Stimulated activated CD8-positive, alpha-beta memory T cell treated with anti-CD3 and anti-CD28 coated beads, Interleukin-15, amount 100 ng/mL, for 1 hour (primary cell): Measurements from ENCODE around the gene CHKA.

Source experiments
- DNase-seq: peaks from one replicate; pipeline ENCODE4 v3.0.0-alpha.2; 2020; ENCODE audit warnings: low read depth

CHKA gene

DNA sequence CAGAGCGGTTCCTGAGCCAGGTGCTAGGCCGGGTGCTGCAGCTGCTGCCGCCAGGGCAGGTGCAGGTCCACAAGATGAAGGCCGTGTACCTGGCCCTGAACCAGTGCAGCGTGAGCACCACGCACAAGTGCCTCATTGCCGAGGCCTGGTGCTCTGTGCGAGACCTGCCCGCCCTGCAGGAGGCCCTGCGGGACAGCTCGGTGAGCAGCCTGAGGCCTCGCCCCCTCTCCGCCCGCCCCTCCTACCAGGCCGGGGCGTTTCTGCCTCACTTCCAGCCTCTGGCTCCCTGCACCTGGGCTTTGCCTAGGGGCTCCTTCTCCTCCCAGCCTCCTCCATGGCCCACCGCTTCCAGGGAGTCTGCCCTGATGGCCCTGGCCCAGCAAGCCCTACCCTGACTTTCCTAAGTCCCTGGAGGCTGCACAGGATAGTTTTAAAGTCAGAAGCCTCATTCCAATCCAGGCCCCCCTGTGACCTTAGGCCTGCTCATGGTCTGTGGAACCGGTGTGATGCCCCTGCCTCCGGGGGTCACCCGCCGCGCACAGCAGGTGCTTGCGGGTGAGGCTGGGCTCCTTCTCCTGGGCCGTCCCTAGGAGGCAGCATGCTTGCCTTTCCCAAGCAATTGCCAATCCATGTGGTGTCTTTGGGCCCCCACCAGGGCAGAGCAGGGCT lies 76.9 kb downstream of the CHKA start:
- no peak for DNase-seq

DNA sequence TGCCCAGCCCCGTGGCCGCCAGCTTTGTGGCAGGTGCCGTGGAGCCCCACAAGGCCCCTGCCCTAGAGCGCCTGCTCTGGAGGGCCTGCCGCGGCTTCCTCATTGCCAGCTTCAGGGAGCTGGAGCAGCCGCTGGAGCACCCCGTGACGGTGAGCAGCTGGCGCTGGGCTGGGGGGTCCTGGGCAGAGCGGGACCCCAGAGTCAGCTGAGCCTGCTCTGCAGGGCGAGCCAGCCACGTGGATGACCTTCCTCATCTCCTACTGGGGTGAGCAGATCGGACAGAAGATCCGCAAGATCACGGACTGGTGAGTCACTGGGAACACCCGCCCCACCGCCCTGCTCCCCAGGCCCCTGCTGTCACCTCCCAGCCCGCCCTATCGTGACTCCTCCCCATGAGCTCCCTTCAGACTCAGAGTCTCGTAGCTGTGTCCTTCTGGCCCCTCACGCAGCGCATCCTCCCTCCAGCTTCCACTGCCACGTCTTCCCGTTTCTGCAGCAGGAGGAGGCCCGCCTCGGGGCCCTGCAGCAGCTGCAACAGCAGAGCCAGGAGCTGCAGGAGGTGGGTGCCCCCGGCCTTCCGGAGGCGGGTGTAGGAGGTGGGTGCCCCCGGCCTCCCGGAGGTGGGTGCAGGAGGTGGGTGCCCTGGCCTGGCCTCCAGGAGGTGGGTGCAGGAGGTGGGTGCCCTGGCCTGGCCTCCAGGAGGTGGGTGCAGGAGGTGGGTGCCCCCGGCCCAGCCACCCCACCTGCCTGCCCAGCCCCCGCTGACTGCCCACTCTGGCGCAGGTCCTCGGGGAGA lies 77.6 kb downstream of the CHKA start:
- DNase-seq: no peak

DNA sequence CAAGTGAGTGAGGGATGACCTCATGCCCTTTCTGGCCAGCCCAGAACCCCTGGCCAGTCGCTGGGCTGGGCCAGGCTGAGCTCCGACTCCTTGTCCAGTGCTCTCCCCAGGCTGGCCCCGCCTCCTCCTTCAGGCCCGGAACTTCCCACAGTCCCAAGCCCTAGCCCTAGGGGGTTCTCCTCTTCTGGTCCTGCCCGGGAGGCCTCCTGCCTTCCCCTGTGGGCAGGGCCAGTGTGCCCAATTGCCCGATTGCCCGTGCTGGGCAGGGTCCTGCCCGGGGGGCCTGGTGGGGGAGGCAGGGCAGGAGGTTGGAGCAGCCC lies 78.2 kb downstream of the CHKA start:
- DNase-seq: no peak

DNA sequence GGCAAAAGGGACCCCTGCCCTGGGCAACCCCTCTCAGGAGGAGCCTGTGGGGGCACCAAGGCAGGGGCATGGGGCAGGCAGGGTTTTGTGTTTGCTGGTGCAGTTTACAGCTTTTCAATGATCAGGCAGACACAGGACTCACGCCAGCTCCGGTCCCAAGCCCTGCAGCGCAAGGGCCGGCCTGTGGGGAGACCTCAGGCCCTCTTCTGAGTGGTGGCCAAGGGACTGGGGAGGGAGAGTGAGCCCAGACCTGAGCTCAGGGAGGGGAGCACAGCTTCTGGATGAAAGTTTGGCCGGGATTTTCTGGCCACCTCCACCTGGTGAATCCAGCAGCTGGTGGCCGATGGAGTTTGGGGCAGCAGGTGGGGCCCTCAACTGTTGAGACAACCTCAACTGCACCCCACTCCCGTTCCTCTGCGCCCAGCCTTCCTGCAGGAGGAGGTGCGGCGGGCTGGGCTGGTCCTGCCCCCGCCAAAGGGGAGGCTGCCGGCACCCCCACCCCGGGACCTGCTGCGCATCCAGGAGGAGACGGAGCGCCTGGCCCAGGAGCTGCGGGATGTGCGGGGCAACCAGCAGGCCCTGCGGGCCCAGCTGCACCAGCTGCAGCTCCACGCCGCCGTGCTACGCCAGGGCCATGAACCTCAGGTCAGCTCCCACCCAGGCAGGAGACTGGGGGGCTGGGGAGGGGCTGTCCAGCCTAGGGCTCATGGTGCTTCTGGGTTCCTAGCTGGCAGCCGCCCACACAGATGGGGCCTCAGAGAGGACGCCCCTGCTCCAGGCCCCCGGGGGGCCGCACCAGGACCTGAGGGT lies 78.8 kb downstream of the CHKA start:
- DNase-seq: no peak

DNA sequence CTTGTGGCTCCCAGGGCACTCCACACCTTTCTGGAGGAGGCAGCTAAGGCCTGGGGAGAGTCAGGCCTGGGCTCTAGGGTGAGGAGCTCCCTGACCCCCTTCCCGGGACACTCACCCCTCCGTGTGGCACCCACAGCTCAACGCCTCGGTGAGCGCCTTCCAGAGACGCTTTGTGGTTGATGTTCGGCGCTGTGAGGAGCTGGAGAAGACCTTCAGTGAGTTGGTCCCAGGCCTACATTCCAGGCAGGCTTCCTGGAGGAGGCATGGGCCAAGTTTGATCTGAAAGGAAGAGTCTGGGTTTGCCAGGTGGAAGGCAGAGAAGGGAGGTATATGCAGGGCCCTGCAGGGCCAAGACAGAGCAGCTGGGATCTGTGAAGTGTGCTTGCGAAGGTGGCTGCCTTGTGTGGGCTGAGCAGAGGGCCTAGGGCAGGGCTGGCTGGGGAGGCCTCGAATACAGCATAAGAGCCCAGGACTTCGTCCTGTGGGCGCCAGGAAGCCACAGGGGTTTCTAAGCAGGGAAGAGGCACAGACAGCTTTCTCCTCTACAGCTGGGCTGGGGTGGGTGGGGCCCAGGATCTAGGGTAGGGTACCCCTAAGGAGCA lies 79.5 kb downstream of the CHKA start:
- no peak for DNase-seq

DNA sequence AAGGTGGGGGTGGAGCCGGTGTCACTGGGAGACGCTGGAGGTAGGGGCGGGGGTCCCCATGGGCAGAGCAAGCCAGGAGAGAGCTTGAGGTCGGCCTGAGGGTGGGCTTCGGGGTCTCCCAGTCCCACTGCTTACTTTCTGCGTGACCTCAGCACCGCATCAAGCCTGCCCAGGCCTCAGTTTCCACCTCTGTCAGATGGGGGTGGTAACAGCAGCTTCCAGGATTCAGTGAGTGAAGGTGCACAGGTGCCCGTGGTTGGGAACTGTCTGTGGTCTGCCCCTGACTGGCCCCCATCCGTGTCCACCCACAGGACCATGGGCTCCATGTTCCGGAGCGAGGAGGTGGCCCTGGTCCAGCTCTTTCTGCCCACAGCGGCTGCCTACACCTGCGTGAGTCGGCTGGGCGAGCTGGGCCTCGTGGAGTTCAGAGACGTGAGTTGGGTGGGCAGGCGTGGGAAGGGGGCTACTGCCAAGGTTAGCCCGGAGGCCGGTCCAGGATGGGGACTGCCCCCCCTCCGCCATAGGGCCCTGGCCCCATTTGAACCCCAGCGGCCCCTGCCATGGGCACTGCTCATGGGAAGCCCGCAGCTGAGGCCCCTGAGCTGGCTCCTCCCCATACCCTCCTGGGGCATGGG lies 80.1 kb downstream of the CHKA start:
- no peak for DNase-seq

DNA sequence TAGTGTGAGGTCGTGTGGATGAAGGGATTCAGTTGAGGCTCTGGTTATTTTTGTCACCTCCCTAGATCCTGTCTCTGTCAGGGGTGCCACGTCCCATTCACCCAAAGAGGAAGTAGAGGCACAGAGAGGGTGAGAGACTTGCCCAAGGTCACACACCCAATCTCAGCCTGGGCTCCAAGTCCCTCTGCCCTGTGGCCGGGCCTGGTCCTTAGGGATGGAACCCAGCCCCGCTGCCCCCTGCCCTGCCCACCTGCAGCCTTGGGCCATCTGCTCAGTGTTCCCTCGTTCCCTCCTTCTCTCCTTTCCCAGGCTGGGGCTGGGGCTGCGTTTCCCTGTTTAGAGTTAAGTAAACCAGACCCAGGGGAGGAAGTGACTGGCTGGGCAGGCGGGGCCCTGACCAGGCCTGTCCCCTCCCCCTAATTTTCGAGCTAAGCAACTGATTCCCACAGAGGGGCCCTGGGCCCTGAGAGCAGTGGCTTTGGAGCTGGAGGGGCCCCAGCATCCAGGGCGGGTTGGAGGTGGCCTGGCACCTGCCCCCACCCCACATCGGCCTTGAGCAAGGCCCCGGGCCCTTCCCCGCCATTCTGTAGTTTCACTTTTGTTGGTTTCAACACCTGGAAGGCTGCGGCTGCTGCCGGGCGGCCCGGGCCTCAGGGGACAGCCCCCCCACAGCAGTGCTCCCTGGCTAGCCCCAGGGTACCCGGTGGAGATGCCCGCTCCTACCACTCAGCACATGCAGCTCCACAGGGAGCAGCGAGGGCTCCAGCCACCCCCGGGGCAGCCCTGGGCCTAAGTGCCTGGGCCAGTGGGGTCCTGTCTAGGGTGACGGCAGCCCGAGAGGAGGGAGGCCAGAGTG lies 80.9 kb downstream of the CHKA start:
- no peak for DNase-seq

DNA sequence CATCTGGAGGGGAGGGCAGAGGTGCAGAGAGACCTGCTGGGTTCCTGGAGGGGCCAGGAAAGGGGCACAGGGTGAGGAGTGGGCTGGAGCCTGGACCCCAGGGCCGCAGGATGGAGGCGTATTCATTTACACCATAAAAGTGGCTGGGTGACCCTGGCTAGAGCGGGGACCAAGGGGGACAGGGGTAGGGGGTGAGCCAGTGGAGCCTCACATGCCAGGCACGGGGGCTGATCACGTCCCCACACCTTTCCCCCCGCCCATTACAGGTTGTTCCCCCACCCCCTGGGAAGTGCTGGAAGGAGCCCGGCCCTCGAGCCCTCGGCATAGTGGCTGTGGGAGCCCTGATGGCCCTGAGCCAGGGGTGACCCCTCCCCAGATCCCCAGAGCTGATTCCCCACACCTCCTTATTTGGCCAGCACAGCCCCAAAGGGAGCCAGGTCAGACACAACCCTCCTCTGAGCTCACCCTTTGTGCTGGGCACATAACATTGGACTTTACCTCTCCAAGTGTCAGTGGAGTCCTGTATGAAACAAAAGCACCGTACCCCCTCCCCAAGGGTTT lies 81.6 kb downstream of the CHKA start:
- no peak for DNase-seq

DNA sequence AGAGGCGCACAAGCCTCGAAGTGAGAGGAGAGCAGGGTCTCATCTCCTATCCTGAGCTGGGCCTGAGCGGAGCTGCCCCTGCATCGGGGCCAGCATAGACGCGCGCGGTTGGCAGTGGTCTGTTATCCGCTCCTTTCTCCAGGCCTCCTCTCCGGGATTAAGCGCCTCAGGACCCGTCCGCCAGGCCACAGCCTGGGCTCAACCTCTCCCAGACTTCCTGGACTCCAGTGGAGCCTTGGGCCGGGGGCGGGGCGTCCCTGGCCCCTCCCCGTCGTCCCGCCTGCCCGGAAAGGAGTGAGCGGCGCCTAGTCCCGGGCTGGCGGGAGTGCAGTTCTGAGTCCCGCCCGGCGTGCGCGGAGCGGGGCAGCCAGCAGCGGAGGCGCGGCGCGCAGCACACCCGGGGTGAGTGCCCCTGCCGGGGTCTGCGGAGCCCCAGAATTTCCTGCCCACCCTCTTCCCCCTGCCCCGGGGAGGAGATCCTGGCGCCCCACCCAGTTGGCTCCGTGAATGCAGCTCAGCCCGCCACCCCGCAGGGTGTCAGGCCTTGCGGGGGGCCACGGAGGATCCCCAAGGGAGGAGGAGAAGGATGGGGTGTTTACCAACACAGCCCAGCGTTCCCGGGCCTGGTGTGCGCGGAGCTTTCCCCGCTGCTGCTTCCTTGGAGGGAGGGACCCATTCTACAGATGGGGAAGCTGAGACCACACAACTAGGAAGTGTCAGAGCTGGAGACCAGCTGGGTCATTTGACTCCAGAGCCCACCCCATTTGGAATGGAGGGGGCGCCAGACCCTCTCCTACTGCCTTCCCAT lies 82.3 kb downstream of the CHKA start, which contains the start of gene TCIRG1:
Gene TCIRG1, plus strand, starts transcription at position 308 of the 808 bp plus-strand sequence. CDS start 2,247 bp downstream, outside the sequence.
- no peak for DNase-seq

DNA sequence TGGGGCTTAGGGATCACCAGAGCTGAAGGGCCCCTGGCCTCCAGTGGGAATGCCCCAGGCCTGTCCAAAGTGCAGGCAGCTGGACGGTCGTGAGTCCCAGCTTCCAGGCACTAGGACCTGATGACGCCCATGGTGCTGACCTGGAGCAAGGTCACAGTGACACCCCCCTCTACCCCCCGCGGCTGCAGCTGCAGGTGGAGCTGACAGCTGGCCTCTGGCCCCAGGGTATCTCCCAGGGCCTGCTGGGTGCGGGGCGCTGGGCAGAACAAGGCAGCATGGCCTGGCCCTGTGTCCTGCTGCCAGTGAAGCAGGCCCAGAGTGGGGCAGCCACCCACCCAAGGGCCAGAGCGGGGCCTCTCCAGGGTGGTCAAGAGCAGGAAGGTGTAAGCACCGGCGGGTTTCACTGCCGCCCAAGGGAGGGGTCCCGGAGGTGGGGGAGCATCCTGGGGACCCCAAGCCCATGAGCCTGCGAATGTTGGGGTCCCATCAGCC lies 82.9 kb downstream of the CHKA start:
- no peak for DNase-seq

DNA sequence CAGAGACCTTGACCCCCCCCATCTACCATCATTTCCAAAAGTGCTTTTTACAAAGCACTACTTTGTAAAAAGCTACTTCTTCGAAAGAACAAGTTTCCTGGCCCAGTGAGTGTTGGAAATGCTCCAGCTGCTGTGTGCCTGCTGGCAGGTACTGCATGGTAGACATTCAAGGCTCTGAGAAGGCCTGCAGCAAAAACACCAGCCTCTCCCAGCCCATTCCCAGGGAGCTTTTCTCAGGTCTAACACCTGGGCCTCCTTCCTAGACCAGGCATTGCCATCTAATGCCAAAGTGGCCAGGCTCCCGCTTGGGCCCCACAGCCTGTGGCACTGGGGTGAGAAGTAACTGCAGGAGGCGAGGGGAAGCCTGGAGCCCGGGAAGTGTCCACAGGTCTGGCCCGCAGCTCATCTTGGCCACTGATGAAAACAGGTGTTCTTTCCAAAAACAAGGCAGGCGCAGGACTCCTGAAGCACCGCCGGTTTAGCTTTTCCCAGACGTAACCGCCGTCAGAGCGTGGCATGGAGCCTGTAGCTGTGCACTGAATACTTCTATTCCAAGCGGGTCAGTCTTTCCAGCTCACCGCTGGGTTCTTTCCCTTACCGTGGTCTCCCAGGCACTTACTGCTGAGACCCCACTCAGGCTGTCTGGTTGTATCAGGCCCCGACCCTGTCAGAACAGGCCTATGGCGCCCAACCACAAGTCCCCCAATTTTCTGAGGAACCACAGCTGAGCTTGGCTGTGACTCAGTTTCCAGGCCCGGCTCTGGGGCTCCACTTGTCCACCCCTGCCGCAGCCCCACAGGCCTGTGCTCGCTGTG lies 83.6 kb downstream of the CHKA start:
- DNase-seq: no peak

DNA sequence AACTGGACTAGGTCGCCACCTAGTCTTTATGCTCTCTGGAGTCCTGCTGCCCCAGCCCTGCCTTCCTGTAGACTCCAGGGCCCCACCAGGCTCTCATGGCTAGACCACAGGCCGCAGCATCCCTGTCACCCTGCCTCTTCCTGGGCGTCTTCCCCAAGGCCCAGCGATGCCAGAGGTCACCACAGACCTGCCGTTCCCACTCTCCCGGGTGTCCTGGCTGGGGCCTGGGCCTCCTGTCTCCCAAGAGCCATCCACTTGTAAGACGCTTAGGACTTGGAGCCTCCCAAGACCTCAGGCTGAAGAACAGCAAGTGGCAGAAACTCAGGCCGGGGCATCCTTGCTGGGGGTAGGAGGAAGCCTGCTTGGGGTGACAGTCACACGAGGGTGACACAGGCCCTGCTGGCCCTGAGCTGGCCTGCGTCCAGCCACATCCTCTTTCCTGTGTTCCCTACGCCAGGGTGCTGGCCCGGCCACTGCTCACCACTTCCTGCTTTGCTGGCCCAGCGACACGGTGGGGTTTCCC lies 84.4 kb downstream of the CHKA start:
- no peak for DNase-seq

DNA sequence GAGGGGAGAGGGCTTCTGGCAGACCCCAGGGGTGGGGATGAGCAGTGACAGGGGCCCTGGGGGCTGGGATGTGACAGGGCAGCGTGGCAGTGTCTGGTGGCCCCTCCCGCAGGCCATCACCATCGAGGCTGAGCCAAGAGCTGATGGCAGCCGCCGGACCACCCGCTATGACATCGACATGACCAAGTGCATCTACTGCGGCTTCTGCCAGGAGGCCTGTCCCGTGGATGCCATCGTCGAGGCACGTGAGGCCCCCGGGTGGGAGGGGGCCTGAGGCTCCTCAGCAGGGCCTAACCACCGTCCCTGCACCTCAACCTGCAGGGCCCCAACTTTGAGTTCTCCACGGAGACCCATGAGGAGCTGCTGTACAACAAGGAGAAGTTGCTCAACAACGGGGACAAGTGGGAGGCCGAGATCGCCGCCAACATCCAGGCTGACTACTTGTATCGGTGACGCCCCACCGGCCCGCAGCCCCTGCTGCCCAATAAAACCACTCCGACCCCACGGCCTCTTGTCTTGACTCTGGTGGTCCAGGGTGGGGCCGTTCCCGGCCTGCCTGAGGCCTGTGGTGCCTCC lies 85.0 kb downstream of the CHKA start:
- DNase-seq: no peak

DNA sequence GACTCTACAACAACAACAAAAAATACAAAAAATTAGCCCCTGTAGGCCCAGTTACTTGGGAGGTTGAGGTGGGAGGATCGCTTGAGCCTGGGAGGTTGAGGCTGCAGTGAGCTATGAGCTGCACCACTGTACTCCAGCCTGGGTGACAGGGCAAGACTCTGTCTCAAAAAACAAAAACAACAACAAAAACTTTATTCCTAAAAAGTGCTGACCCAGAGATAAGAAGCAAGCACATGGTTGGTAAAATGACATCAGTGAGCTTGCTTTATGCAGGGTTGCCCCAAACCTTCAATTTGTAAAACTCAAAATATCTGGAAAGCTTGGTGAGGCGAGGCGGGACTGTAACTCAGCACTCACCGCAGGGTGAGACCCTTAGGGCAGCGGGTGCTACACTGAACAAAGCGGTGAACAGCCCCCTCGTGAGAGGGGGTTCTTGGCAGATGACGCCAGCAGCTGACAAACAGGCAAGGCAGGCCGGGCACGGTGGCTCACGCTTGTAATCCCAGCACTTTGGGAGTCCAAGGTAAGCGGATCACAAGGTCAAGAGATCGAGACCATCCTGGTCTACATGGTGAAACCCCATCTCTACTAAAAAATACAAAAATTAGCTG lies 85.8 kb downstream of the CHKA start:
- no peak for DNase-seq

DNA sequence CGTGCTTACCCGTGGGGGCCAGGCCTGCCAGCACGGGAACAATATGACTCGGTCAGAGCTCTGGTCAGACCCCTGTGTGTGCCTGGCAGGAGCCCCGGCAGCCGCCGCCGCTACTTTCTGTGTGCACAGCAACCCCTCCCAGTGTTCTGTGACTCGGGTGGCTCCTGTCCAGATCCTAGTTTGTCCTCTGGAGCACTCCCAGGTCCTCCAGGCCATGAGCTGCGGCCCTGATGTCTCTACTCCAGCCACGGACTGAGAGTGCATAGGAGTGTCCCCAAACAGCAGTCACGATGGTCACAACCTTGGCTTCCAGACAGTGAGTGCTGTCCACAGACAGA lies 87.5 kb downstream of the CHKA start:
- no peak for DNase-seq

DNA sequence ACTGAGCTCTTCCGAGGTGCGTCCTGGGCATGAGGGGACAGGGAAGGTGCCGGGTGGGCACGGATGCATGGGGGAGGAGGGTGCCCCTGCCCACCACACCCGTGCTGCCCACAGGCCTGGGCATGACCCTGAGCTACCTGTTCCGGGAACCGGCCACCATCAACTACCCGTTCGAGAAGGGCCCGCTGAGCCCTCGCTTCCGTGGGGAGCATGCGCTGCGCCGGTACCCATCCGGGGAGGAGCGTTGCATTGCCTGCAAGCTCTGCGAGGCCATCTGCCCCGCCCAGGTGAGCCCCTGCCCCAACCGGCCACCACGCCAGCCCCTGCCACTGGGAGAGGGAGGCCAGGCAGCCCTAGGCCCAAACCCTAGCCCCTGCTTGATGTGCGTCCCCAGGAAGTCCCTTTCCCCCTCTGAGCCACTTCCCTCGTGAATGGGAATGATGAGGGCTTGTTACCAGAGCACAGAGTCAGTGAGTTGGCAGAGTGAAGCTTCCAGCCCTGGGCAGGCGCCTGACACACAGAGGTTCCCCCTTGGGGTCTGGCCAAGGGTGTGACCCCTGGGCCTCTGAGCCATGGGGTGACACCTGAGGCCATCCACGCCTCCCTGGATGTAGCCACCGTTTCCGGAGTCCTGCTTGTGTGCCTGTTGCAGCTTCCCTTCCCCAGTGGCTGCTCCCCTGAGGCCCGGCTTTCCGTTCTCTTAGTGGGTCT lies 88.0 kb downstream of the CHKA start:
- no peak for DNase-seq

DNA sequence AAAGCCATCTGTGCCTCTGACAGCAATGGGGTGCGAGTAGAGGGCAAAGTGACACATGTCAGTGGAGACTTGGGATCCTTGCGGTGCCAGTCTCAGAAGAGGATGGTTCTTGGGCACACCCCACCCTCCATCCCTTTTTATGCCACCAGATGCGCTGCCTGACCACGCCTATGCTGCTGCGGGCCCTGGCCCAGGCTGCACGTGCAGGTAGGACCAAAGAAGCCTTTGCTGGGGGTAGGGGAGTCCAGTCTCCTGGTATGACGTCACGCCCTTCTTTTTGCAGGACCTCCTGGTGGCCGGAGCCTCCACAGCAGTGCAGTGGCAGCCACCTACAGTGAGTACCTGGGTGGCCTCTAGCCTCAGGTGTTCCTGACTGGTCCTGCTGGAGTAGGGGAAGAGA lies 89.2 kb downstream of the CHKA start:
- DNase-seq: no peak
